22Rv1 (cell line): ENCODE data around the gene KRT73.

Source experiments
- H3K27ac ChIP-seq: fragments of 450-650 bp; 2 replicates; pipeline ENCODE4 v1.5.1; 2017
- CTCF ChIP-seq: fragments of 450-650 bp; IDR thresholded peaks from 2 replicates; pipeline ENCODE4 v1.5.1; 2017; ENCODE audit warnings: mild to moderate bottlenecking
- ZFX ChIP-seq: fragments of 450-650 bp; IDR thresholded peaks from 2 replicates; pipeline ENCODE4 v1.6.1; 2017; ENCODE audit warnings: antibody characterized with exemption, borderline replicate concordance

KRT73 gene

GRCh38 chr12:52646613-52647012 is 28.3 kb upstream of the KRT73 start:
- no peak overlapping the region for H3K27ac ChIP-seq
- no peak for TF ChIP-seq ZFX

DNA sequence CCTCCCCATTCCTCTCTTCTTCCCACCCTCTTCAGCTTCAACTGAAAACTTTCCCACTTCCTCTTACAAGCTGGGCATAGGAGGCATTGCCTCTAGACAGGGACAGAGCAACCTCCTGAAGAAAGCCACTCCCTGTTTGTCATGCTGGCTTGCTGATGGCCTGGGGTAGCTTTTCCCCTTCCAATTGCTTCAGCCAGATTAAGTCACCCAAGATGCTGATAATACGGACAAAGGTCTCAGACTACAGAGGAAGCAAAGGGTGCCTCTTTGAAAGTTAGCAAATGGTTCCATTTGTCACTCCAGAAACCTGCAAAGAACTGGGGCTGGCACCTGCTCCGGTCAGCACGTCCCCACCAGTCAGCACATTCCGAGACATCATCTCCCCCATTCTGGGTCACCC is 27.6 kb upstream of the KRT73 start:
- no peak overlapping the region for H3K27ac ChIP-seq
- TF ChIP-seq ZFX: no peak
- TF ChIP-seq CTCF: no peak

- no peak overlapping the region for H3K27ac ChIP-seq
- TF ChIP-seq CTCF (no peak), ZFX (no peak)
Measured at GRCh38 chr12:52645120-52645761, 26.9 kb upstream of the KRT73 start.

DNA sequence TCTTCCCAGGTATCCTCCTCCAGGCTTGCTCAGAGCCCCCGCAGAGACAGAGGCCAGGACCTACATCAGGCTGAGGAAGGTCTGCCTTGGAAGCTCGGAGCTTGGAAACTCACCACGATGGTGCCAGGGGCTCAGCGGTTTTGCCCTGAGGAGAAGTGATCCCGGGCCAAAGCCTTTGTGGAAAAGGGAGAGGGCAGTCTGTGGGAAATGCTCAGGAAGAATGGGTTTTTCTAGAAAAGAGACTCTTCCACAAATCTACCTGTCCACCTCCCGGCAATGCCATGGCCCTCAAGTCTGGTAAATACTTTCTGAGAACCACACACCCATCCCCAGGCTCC is 25.7 kb upstream of the KRT73 start:
- no peak overlapping the region for H3K27ac ChIP-seq
- no peak for TF ChIP-seq CTCF
- TF ChIP-seq ZFX: no peak

GRCh38 chr12:52643233-52644077 is 25.1 kb upstream of the KRT73 start:
- TF ChIP-seq ZFX: no peak
- no peak for TF ChIP-seq CTCF
- H3K27ac ChIP-seq: no peak overlapping the region

- no peak overlapping the region for H3K27ac ChIP-seq
- TF ChIP-seq CTCF (no peak), ZFX (no peak)
Measured at GRCh38 chr12:52641468-52641867, 23.1 kb upstream of the KRT73 start.

- no peak for TF ChIP-seq CTCF
- TF ChIP-seq ZFX: no peak
Measured at GRCh38 chr12:52637299-52637698, 18.9 kb upstream of the KRT73 start.

More at GRCh38 chr12:52637299-52637698, 18.9 kb upstream of the KRT73 start:
- H3K27ac ChIP-seq: no peak overlapping the region
